ENCODE data around the gene UNC5C.

The UNC5C gene

GRCh38 chr4:95129821-95130311 is 418.9 kb downstream of the UNC5C start:
- no peak for DNase-seq (ENCODE audit: low read depth in 2 of 2)

- no peak for DNase-seq (ENCODE audit: low read depth in 2 of 2)
These were observed 419.7 kb downstream of the UNC5C start for GRCh38 chr4:95129031-95129430.

GRCh38 chr4:95124906-95125504 is 423.8 kb downstream of the UNC5C start:
- DNase-seq (ENCODE audit: low read depth in 2 of 2) = no peak

GRCh38 chr4:95122001-95122400 is 426.8 kb downstream of the UNC5C start:
- DNase-seq (ENCODE audit: low read depth in 2 of 2) = no peak

GRCh38 chr4:95120456-95120855 is 428.3 kb downstream of the UNC5C start:
- no peak for DNase-seq (ENCODE audit: low read depth in 2 of 2)

DNA sequence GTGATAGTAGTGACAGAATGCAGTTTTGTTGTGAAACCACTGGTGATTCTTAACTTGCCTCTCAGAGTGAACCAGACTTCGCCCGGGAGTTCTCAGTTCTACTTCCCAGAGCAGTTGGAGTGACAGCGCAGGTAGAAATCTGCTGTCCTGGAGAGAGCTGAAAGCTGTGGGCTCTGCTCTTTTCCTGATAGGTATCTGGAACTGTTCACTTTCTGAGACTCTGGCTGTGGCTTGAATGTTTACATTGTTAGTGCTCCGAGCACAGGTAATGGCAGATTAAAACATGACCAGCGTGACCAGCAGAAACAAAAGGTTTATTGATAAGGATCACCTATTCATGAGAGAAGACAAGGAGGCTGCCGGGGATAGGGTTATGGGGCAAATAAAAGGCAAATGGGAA is 430.3 kb downstream of the UNC5C start:
- DNase-seq (ENCODE audit: low read depth in 2 of 2) = no peak

- no peak for DNase-seq (ENCODE audit: low read depth in 2 of 2)
These were observed 434.3 kb downstream of the UNC5C start for GRCh38 chr4:95114521-95114920.

Data from stimulated activated CD8-positive, alpha-beta memory T cell treated with anti-CD3 and anti-CD28 coated beads, Interleukin-2, amount 100 ng/mL, for 1 hour (primary cell).